Occipital lobe (tissue), 2 donors: ENCODE results near the gene PITPNM2. TPM values are rescaled to one million over a fixed set of nuclear protein-coding genes. Genes with fewer than 3 reads are reported as not detected.
"Not testable (repeated sequence)": the region's sequence is repeated elsewhere in the genome, so short reads cannot be mapped to it uniquely, and the experiment has no call there.

Source experiments
- DNase-seq: peaks from one replicate; lab custom pipeline; 2025; lab: John Stamatoyannopoulos, UW
- total RNA-seq: library from RNA; depleted of rRNA; stranded (reverse); fragments of >200 nt; gene quantifications from one replicate; pipeline ENCODE4 v1.2.3, GENCODE V29; 2014

PITPNM2 gene
- total RNA-seq, 1 donor from 2014 or later = 9.0 TPM

GRCh38 chr12:123120452-123121166 lies 30.3 kb downstream of the PITPNM2 start:
- no peak for DNase-seq

- DNase-seq = no peak
Measured at GRCh38 chr12:123119808-123120207, 31.1 kb downstream of the PITPNM2 start.

DNA sequence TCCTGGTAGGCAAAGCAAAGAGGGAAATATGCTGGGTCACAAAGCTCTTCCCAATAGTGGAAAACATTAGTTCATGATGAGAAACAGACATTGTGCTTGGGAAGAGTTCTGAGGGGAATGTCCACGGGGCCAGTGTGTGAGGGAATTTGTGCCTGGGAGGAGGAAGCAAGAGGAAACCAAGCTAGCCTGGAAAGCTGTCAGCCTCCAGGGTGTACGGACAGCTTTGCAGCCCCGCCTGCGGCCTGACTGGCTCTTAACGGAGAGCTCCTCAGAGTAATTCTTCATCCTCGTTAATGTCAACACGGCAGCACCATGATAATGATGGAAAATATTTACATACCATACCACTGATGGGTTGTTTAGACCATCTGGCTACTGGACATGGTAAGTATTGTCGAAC lies 32.4 kb downstream of the PITPNM2 start:
- no peak for DNase-seq

DNA sequence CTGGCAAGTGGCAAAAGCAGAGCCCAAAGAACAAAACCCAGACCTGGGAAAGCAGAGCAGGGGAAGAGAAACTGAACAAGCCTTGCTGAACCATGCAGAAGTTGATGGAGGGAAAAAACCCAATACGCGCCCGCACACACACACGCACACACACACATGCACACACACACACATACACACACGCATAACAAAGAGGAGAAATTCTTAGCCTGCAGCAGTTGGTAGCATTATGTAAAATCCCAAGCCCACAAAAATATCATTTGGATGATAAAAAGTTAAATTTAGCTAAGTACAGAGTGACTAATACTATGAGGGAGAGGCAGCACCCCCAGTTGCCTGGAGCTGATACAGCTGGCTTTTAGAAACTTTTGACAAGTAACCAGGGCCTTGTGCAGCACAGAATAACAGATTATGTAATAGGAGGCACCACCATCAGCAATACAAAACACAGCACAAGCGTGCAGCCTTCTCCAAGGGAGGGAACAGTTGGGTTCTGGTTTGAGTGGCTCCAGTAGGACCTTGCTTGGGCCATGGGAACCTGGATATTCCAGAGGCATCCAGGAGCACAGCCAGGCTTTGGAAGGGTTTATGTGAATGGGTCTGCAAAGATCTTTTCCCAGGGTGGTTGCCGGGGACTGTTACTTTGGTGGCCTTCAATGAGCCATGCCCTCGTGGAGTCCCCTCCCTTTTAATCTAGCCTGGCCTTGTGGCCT lies 35.3 kb downstream of the PITPNM2 start:
- peak; percentile 75 for DNase-seq

DNA sequence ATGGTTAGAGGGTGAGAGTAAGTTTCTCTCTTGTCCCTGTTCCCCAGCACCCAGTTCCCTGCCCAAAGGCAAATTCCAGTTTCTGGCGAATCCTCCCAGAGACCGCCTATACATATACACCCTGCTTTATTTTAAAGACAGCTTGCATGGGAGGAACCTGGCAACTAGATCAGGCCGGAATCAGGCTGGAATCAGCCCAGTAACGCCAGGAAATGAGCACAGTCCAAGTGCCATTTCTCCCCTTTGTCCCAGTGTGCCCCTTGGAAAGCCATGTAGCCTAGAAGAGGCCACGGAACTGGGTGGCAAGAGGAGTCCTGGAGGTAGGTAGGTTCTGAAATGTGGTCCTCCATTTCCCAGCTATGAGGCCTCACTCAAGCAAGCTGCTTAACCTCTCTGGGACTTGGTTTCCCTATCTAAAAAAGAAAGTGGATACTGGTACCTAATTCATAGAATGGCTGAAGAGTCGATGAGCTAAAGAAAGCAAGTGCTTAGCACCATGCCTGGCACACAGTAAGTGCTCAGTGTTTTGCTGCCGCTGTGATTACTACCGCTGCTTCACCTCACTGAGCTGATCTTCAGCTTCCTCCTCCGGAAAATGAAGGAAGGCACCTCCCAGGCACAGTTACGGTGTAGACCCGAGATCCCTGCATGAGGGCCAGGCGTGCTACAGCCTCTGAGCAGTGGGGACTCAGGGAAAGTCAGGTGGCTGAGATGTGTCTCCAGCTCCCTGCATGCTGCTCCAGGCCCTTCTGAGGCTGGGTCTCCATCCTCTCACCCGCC lies 36.4 kb downstream of the PITPNM2 start:
- no peak for DNase-seq

DNA sequence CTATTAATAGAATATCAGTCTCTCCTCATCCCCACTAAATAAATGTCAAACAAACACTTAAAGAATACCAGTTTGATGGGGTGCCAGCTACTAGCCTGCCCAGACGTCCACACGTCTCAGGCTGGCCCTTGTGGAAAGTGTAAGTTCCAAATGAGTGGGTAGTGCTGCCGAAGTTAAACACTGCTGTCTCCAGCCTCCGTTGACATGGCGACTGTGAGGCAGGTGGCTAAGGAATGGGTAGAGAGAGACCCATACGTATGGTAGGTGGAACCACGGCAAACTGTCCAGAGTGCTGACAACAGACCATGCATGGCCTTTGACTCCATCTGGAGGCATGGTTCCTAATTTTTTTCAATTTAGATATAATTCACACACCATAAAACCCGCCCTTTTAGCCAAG lies 37.9 kb downstream of the PITPNM2 start:
- peak; percentile 29 for DNase-seq

DNA sequence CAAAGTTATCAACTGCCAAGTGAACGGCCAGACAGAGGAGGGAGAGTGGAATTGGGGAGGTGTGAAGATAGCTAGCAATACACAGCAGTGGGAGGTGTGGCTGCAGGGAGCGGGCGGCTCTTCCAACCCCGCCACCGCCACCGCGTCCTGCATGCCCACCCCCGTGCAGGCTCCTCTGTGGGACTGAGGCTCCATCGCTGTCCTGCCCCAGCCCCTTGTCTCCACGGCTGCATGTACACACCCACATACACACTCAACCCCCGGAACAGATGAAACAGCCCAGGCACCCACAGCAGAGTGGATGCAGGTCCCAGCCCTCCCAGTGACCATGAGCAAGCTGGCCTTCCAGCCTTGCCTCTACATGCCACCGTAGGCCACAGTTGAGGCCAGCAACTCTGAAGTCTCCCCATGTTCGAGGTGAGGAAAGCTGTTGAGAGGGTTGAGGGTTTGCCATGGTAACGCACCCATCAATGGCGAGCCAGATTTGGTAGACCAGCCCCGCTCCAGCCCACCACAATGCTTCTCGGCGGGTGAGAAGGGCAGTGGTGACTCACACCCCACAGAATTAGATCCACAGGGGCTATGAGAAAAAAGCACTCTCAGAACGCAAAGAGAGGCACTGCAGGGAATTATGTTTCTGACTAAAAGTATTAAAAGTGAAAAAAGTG lies 39.3 kb downstream of the PITPNM2 start:
- DNase-seq = no peak

GRCh38 chr12:123109319-123109772 lies 41.5 kb downstream of the PITPNM2 start:
- DNase-seq = no peak

DNA sequence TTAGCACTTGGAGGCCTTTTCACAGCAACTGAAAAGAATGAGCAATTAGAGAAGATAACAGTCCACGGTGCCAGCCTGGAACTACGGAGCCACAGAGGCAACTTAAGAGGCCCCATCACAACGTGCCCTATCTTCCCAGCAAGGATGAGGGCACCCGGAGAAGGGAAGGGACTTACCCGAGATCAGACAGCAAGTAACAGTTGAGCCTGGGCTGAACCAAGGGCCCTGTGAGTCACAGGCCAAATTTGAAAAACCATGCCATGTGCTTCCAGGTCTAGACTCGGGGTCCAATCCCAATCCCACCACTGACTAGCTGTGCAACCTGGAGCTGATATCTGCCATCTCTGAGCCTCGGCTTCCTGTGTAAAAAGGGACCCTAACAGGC lies 42.2 kb downstream of the PITPNM2 start:
- DNase-seq = no peak

- DNase-seq = no peak
Measured at GRCh38 chr12:123107926-123108681, 42.8 kb downstream of the PITPNM2 start.

DNA sequence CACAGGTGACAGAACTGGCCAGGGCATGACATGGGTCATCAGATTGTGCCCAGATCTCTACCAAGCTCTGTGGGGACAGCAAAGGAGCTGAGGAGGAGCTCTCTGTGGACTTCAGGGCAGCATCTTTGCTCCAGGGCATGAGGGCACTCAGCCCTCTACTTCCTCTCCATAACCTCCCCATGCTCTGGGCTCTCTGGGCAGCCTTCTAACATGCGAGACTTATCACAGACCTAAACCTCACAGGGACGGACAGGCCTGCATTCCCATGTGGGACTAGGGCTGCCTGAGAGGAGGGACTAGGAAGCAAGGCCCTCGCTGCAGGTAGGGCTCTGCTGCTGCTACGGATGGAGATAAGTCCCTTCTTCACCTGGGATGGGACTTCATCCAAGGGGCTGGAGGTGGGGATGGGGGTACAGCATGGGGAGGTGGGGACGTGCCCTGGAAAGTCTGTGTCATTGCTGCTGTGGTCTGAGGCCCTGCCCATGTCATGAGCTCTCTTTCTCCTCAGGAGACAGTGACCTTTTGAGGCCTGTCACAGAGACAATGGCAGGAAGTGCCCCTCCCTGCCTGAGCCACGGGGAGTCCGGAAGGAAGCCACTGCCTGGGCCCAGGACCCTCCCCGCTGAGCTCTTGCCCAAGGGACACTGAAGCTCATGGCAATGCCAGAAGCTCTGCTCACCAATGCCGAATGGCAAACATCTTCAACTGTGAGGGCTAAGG lies 44.1 kb downstream of the PITPNM2 start:
- no peak for DNase-seq

DNA sequence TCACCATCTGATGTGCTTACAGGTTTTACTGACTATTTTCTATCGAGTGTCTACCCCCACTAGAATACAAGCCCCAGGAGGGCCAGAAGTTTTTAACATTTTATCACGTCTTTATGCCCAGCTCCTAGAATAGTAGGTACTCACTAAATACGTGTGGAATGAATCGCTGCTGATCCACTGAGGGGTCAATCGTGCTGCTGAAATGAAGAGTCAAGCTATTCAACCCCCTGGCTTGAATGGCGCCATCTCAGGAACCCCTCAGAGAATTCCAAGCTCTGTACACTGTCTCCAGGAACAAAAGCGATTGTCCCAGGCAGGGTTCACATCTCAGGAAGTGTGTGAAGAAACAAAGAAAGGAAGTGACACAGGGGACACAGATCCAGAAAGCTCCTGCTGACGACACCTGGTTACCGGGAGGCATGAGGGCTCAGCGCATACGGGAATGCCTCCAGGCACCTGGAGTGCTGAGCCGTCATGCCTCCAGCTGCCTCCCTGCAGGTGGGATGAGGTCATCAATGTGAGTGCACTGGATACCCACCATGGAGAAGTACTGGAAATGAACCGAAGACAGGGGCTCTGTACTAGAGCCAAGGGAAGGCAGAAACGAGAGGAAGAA lies 45.6 kb downstream of the PITPNM2 start:
- no peak for DNase-seq

DNA sequence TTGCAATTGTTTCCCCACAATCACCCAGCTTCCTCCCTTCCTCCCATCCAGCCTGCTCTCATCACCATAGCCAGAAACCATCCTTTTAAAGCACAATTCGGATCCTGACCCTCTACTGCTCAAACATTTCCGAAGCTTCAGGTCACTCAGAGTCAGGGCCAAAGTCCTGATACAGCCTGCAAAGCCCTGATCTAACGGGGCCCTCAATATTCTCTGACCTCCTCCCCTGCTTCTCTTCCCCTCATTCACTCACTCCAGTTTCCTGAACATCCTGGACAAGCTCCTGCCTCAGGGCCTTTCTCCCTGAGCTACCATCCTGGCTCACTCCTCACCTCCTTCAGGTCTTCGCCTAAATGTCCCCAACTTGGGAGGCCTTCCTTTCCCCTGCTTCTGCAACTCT lies 46.1 kb downstream of the PITPNM2 start:
- DNase-seq = no peak

DNA sequence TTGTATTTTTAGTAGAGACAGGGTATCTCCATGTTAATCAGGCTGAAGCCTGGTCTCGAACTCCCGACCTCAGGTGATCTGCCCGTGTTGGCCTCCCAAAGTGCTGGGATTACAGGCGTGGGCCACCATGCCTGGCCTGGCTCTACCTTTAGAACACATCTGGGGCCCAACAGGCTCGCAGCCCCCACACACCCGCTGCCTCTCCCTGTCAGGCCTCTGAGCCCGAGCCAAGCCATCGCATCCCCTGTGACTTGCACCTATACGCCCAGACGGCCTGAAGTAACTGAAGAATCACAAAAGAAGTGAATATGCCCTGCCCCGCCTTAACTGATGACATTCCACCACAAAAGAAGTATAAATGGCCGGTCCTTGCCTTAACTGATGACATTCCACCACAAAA lies 46.8 kb downstream of the PITPNM2 start:
- not testable (repeated sequence) for DNase-seq

DNA sequence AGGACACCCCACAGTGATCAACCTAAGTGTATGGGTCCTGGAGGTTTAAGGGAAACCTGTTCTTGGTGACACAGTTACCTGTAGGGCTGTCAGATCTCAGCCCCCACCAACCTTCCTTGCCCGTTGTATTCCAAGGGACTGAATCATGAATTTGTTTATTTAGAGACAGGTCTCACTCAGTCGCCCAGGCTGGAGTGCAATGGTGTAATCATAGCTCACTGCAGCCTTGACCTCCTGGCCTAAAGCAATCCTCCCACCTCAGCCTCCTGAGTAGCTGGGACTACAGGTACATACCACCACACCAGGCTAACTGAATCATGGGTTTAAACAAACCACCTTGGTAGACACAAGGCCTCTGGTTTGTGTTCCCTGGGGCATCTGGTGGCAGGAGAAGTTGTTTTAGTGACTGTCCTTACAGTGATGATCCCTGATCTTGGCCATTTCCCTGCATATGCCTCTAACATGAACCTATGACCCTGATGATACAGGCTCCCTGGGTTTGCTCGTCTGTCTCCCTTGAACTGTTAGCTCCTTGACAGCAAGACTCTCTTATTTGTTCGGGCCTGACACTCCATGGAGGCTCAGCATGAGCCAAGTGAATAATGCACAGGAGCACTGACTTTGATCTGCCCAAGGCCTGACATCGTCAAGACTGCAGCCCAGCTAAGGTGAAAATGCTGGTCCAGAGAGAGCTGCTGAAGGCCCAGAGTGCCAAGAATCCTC lies 47.9 kb downstream of the PITPNM2 start:
- DNase-seq = no peak

GRCh38 chr12:123102366-123102765 lies 48.5 kb downstream of the PITPNM2 start:
- DNase-seq = no peak

GRCh38 chr12:123101526-123101925 lies 49.4 kb downstream of the PITPNM2 start:
- no peak for DNase-seq
